ENCODE measurements around the gene DCTPP1.

GRCh38 chr16:30464078-30464477, 34.2 kb upstream of the DCTPP1 start:
- TF ChIP-seq, protein P1, sequence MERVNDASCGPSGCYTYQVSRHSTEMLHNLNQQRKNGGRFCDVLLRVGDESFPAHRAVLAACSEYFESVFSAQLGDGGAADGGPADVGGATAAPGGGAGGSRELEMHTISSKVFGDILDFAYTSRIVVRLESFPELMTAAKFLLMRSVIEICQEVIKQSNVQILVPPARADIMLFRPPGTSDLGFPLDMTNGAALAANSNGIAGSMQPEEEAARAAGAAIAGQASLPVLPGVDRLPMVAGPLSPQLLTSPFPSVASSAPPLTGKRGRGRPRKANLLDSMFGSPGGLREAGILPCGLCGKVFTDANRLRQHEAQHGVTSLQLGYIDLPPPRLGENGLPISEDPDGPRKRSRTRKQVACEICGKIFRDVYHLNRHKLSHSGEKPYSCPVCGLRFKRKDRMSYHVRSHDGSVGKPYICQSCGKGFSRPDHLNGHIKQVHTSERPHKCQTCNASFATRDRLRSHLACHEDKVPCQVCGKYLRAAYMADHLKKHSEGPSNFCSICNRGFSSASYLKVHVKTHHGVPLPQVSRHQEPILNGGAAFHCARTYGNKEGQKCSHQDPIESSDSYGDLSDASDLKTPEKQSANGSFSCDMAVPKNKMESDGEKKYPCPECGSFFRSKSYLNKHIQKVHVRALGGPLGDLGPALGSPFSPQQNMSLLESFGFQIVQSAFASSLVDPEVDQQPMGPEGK (CRISPR knock-in tag; IDR thresholded peaks at IDR 0.05; ENCODE audit: borderline replicate concordance): no peak
- TF ChIP-seq ZFP30 (CRISPR knock-in tag; IDR thresholded peaks at IDR 0.05) (no peak), ZNF70 (CRISPR knock-in tag; IDR thresholded peaks at IDR 0.05) (no peak)
